ENCODE results near the gene OR52E4. TPM values are rescaled to one million over a fixed set of nuclear protein-coding genes. Genes with fewer than 3 reads are reported as not detected.

OR52E4 gene
- total RNA-seq, 1 donor, result not detected

GRCh38 chr11:5851002-5851401, 29.4 kb upstream of the OR52E4 start:
- no peak for TF ChIP-seq CTCF (IDR thresholded peaks at IDR 0.05; ENCODE audit: insufficient read depth, low read depth, low read length)
- H3K4me3 ChIP-seq (ENCODE audit: low read depth, low read length), result no peak overlapping the region
- DNase-seq (ENCODE audit: low read depth), result no peak

- H3K4me3 ChIP-seq (ENCODE audit: low read depth, low read length), result no peak within 1 kb of the TSS
- no peak for DNase-seq (ENCODE audit: low read depth)
- TF ChIP-seq CTCF (IDR thresholded peaks at IDR 0.05; ENCODE audit: insufficient read depth, low read depth, low read length), result no peak
These were observed 22.8 kb upstream of the OR52E4 start, which contains the start of gene OR52E8 for GRCh38 chr11:5857590-5857989. Gene OR52E8 (minus strand): TSS chr11:5857690. CDS start chr11:5857690, 0 bp downstream.

GRCh38 chr11:5865826-5866225, 14.6 kb upstream of the OR52E4 start:
- no peak for TF ChIP-seq CTCF (IDR thresholded peaks at IDR 0.05; ENCODE audit: insufficient read depth, low read depth, low read length)
- H3K4me3 ChIP-seq (ENCODE audit: low read depth, low read length), result no peak overlapping the region
- DNase-seq (ENCODE audit: low read depth), result no peak

GRCh38 chr11:5878564-5878963, 1.9 kb upstream of the OR52E4 start:
- no peak overlapping the region for H3K4me3 ChIP-seq (ENCODE audit: low read depth, low read length)
- no peak for TF ChIP-seq CTCF (IDR thresholded peaks at IDR 0.05; ENCODE audit: insufficient read depth, low read depth, low read length)
- no peak for DNase-seq (ENCODE audit: low read depth)

- no peak for DNase-seq (ENCODE audit: low read depth)
- no peak for TF ChIP-seq CTCF (IDR thresholded peaks at IDR 0.05; ENCODE audit: insufficient read depth, low read depth, low read length)
- H3K4me3 ChIP-seq (ENCODE audit: low read depth, low read length), result no peak overlapping the region
These were observed 1.3 kb downstream of the OR52E4 start for GRCh38 chr11:5881756-5882155.

GRCh38 chr11:5887172-5887571, 6.7 kb downstream of the OR52E4 start:
- no peak for TF ChIP-seq CTCF (IDR thresholded peaks at IDR 0.05; ENCODE audit: insufficient read depth, low read depth, low read length)
- no peak for DNase-seq (ENCODE audit: low read depth)

GRCh38 chr11:5887661-5888060, 7.2 kb downstream of the OR52E4 start:
- TF ChIP-seq CTCF (IDR thresholded peaks at IDR 0.05; ENCODE audit: insufficient read depth, low read depth, low read length), result no peak
- DNase-seq (ENCODE audit: low read depth), result no peak
- H3K4me3 ChIP-seq (ENCODE audit: low read depth, low read length), result no peak overlapping the region

More at GRCh38 chr11:5887172-5887571, 6.7 kb downstream of the OR52E4 start:
- no peak overlapping the region for H3K4me3 ChIP-seq (ENCODE audit: low read depth, low read length)
